ENCODE measurements around the gene FAM43B.

FAM43B gene

DNA sequence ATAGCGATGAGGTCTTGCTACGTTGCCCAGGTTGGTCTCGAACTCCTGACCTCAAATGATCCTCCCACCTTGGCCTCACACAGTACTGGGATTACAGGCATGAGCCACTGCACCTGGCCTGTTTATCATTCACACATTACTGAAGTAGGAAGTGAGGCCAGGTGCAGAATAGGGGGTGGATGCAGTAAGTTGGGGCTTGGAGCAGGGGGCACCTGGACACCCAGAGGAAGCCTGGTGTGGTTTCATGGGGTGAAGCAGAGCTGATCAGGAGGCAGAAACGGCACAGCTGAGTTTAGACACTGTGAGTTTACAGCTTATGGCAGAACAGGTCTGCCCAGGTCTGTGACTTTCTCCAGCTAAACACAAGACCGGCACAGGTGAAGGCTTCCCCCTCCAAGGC, 41.4 kb downstream of the FAM43B start:
- no peak for DNase-seq

DNA sequence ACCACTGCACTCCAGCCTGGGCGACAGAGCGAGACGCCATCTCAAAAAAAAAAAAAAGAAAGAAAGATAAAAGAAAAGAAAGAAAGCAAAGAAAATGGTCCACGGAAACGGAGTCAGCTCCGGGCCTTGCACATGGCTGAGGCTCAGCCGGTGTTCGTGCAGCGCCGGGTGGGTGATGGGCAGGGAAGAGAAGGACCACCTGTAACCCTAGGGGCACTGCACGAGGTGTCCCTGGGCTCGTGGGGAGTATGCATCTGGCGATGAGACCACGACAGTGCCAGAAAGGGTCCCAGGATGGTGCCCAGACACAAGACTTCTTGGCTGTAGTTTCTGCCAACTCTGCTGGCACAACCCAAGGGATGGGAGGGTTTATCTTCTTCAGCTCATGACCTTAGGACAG, 42.4 kb downstream of the FAM43B start:
- DNase-seq: no peak

DNA sequence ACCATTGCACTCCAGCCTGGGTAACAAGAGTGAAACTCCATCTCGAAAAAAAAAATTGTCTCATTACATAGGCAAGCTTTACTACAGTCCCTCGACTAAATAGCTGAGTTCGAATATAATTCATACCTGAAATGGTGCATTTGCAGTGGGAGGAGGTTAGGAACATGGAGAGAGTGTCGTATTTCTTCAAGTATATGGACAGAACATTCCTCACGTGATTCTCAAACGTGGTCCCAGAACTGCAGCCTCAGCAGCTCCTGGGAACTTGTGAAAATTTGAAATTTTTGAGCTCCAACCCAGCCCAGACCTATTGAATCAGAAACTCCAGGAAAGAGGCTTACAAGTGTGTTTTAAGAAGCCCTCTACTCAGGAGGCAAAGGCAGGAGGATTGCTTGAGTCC, 43.7 kb downstream of the FAM43B start:
- DNase-seq: no peak

DNA sequence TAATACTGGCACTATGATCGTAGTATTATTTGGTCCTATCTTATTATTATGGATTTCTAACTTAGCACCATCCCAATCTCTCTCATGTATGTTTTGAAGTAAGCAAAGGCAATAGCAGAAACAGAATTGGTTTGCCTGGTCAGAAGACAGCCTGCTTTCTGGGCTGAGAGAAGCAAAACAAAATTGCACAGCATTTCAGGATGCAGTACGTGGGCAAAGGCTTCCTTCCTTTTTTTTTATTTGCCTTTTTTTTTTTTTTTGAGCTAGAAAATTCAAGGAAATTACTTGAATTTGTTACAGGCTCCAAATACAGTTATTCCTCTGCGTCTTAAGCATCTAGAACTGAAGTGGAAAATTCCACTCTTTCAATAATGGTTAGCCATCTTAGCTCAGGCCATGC, 45.3 kb downstream of the FAM43B start:
- DNase-seq: no peak

DNA sequence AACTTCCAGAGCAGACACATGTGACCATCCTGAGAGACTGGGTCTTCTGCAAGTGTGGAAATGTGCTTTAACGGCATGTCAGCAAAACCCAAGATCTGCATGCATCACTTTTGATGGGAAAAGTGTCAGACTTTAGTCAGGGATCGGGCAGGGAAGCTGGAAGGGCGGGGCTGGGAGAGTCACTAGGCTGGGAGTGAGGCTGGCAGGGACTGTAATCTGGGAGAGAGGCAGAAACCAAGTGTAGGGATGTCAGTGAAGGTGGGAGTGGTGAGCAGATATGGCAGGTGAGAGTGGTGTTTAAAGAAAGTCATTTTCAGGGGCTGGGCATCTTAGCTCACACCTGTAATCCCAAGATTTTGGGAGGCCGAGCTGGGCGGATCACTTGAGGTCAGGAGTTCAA, 47.8 kb downstream of the FAM43B start:
- no peak for DNase-seq

DNA sequence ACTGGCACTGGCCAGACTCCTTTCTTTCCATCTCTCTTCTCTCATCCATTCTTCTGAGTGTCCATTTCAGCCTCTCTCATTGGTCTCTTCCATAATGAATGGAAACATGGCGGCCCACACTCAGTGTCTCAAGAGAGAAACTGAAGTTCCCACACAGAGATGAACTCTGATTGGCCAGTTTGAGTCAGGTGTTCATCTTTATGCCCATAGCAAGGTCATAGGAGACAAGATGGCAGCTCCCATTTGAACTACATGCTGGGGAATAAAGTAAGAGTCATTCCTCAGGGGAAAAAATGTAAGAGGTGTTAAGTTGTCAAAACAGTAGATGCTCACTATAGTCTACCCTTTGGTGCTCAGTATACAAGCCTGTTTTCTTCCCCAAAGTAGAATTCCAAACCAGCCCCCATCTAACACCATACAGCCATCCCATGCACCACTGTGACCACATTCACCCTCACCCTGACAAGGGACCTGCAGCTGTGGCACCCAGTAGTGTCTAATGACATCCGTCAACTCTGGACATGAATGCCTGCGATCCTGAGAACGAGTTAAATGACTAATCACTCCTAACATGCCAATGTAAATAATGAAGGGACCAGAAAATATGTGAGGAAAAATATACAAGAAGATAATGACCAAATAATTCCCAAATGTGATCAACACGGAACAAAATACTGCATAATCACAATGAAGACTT, 48.9 kb downstream of the FAM43B start:
- no peak for DNase-seq

DNA sequence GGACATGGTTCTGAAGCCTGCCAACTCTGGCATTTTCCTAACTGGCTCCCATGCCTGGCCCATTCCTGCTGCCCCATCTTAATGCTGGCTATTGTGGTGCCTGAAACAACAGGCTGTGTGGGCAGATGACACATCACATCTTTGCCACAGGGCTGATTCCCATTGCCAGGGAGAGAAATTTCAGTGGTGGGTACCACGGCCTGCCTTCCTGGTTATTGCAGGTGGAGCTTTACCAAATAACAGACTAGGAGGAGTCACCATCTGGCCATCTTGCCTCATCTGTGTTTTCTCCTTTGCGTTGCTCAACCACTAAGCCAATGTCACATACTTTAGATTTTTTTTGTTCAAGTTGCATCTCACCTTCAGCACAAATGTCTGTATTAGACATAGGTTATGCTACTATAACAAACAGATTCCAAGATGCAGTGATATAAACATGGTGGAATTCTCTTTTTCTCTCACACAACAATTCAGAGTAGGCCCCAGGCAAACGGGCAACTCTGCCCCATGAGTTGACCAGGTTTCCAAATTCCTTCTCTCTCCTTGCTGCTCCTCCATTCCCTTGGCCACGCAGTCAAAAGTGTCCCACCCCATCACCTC, 50.6 kb downstream of the FAM43B start:
- DNase-seq: no peak

DNA sequence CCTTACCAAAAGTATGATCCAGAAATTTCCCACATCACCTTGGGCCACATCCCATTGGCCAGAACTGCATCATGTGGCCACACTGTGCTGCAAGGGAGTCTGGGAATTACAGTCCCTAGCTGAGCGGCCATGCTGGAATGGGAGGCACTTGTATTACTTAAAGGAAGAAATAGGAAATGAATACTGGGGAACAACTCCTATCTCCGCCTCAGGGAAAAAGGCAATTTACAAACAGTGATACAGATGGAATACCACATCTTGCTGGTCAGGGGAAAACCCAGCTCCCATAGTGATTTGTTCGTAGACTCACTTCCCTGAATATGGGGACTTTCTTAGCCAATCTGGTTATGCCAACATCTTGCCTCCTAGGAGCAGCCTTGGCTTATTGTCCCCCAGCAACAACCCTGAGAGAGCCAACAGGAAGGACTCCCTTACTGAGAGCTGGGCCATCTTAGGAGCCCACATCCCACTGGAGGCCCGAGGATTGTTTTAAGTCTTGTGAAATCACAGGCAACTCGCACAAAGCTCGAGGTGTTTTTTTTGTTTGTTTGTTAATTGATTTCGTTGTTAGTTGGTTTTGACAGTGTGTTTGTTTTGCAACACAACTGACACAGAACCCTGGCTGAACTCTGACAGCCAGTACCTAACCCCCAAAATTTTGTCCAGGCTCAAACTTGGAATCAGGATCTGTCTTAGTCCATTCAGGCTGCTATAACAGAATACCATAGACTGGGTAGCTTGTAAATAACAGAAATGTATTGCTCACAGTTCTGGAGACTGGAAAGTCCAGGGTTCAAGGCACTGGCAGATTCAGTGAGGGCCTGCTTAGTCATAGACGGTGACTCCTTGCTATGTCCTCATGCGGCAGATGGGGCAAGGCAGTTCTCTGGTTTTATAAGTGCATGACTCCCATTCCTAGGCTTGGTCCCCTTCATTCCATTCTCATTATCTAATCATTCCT, 51.4 kb downstream of the FAM43B start:
- no peak for DNase-seq
